HL-60 (cell line): Measurements from ENCODE around the gene MYBL2.

Experiments
- DNase-seq, 2 experiments: peaks; one replicate each; pipeline ENCODE4 v3.0.0-alpha.2; 2010 to 2020; ENCODE audit warnings: low read depth in 1 of 2, low spot score in 1 of 2
- H3K27ac ChIP-seq: fragments of 250-450 bp; sonication (Bioruptor Pico); replicated peaks from 2 replicates; pipeline ENCODE4 v1.5.1; 2020; ENCODE audit warnings: mild to moderate bottlenecking, moderate library complexity
- H3K27me3 ChIP-seq: fragments of 250-450 bp; sonication (Bioruptor Pico); 2 replicates; pipeline ENCODE4 v1.5.1; 2021; ENCODE audit warnings: mild to moderate bottlenecking, moderate library complexity; ENCODE audit not compliant: insufficient read depth, poor library complexity, severe bottlenecking
- H3K4me3 ChIP-seq: replicated peaks from 2 replicates; pipeline ENCODE4 v1.5.1; 2011; ENCODE audit warnings: mild to moderate bottlenecking, control low read depth, low read length; ENCODE audit not compliant: insufficient read depth
- GABPA ChIP-seq: IDR thresholded peaks from 2 replicates; pipeline ENCODE4 v1.6.1; 2012; ENCODE audit warnings: low read depth
- POLR2AphosphoS5 ChIP-seq: IDR thresholded peaks from 2 replicates; pipeline ENCODE4 v1.6.1; 2012; ENCODE audit warnings: low read depth
- SPI1 ChIP-seq: IDR thresholded peaks from 2 replicates; pipeline ENCODE4 v1.6.1; 2012; ENCODE audit warnings: low read depth, mild to moderate bottlenecking, borderline replicate concordance
- long read RNA-seq: library from polyadenylated mRNA; unstranded; transcript quantifications from one replicate; pipeline ENCODE4 v2.0.0, GENCODE V29; 2020
- TF ChIP-seq, protein P1 (sequence below): IDR thresholded peaks from 2 replicates; pipeline ENCODE4 v1.6.1; 2012; ENCODE audit warnings: low read depth; ENCODE audit not compliant: insufficient replicate concordance
- TF ChIP-seq, protein P2 (sequence below): IDR thresholded peaks from one replicate; pipeline ENCODE4 v1.5.1; 2011; ENCODE audit warnings: low read length, control low read depth, inconsistent platforms; ENCODE audit not compliant: insufficient read depth

MYBL2 gene
- long read RNA-seq, transcript MYBL2-201 (14 exons, 2,639 nt): major isoform, 5 of 31 reads
- long read RNA-seq, partial matches to known transcripts: 23 of 31 reads
- long read RNA-seq, other reads (novel, unspliced or antisense): 3 of 31 reads

DNA sequence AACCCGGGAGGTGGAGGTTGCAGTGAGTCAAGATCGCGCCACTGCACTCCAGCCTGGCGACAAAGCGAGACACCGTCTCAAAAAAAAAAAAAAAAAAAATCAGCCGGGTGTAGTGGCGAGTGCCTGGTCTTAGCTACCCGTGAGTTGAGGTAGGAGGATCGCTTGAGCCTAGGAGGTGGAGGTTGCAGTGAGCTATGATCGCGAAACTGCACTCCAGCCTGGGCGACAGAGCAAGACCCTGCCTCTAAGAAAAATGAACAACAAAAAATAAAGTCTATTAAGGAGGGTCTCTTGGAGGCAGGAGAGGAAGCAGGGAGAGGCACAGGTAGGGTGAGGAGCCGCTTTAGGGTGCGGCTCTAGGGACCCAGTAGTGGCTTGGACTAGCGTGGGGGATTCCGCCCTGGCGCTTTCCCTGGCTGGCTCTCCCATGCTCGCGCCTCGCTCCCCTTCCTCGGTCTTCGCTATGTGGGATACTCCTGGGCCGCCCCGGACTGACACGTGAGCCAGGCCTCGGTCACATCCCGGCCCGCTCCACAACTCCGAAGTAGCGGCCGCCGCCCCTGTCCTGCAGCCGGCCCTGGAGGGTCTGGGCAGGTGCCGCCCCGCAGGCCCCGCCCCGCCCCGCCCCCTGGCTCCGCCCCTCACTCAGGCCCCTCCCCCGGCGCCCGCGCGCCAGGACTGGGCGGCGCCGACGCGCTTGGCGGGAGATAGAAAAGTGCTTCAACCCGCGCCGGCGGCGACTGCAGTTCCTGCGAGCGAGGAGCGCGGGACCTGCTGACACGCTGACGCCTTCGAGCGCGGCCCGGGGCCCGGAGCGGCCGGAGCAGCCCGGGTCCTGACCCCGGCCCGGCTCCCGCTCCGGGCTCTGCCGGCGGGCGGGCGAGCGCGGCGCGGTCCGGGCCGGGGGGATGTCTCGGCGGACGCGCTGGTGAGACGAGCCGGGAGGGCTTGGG, at the start of gene MYBL2:
Gene MYBL2, plus strand, starts transcription at position 739 of the 953 bp plus-strand sequence. Its CDS starts 170 bp downstream, at position 909.
- H3K27me3 ChIP-seq: no peaks in the 10 kb centered on the region
- H3K4me3 ChIP-seq: peak within 1 kb of the TSS; percentile 79
- H3K27ac ChIP-seq: peak within 1 kb of the TSS; percentile 79
- peak; percentile 69 to 83 for DNase-seq
- TF ChIP-seq POLR2AphosphoS5 (peak; percentile 31; the same call in 1 of the 2 replicates), GABPA (no peak)

DNA sequence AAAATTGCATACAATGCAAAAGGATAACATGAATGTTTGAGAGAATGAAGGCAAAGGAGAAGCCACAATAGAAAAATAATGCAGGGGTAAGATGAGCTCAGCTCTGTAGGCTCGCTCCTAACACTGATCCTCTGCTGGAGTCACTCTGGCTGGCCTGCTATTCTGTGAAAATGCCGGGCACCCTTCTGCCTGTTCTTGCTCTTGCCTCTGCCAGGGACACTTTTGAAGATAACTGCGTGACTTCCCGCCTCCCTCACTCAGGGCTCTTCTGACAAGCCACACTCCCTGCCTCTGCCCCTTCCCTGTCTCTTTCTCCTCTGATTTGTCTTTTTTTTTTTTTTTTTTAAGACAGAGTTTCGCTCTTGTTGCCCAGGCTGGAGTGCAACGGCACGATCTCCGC, 35.3 kb upstream of the MYBL2 start:
- Histone ChIP-seq H3K4me3 (no peak overlapping the region), H3K27ac (no peak overlapping the region), H3K27me3 (no peaks in the 10 kb centered on the region)
- no peak for DNase-seq
- TF ChIP-seq POLR2AphosphoS5 (no peak), GABPA (no peak), SPI1 (no peak)
- TF ChIP-seq, protein P1, sequence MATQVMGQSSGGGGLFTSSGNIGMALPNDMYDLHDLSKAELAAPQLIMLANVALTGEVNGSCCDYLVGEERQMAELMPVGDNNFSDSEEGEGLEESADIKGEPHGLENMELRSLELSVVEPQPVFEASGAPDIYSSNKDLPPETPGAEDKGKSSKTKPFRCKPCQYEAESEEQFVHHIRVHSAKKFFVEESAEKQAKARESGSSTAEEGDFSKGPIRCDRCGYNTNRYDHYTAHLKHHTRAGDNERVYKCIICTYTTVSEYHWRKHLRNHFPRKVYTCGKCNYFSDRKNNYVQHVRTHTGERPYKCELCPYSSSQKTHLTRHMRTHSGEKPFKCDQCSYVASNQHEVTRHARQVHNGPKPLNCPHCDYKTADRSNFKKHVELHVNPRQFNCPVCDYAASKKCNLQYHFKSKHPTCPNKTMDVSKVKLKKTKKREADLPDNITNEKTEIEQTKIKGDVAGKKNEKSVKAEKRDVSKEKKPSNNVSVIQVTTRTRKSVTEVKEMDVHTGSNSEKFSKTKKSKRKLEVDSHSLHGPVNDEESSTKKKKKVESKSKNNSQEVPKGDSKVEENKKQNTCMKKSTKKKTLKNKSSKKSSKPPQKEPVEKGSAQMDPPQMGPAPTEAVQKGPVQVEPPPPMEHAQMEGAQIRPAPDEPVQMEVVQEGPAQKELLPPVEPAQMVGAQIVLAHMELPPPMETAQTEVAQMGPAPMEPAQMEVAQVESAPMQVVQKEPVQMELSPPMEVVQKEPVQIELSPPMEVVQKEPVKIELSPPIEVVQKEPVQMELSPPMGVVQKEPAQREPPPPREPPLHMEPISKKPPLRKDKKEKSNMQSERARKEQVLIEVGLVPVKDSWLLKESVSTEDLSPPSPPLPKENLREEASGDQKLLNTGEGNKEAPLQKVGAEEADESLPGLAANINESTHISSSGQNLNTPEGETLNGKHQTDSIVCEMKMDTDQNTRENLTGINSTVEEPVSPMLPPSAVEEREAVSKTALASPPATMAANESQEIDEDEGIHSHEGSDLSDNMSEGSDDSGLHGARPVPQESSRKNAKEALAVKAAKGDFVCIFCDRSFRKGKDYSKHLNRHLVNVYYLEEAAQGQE: no peak
- TF ChIP-seq, protein P2, sequence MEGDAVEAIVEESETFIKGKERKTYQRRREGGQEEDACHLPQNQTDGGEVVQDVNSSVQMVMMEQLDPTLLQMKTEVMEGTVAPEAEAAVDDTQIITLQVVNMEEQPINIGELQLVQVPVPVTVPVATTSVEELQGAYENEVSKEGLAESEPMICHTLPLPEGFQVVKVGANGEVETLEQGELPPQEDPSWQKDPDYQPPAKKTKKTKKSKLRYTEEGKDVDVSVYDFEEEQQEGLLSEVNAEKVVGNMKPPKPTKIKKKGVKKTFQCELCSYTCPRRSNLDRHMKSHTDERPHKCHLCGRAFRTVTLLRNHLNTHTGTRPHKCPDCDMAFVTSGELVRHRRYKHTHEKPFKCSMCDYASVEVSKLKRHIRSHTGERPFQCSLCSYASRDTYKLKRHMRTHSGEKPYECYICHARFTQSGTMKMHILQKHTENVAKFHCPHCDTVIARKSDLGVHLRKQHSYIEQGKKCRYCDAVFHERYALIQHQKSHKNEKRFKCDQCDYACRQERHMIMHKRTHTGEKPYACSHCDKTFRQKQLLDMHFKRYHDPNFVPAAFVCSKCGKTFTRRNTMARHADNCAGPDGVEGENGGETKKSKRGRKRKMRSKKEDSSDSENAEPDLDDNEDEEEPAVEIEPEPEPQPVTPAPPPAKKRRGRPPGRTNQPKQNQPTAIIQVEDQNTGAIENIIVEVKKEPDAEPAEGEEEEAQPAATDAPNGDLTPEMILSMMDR: no peak

DNA sequence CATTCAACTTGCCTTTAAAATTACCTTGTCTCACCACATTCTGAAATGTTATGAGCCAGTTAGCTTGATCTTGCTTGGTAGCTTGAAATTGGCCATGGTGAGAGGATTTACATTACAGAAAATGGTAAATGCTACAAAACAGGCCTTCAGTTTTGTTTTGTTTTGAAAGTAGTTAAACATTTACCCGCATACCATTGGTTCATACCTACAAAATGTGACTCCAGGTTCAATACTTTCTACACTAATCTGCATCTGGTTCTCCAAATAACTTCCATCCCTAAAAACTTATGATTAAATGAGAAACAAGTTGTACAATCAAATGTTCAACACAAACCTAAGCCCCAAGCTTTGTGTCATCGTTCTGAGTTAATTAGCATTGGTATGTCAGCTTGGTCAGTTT, 30.5 kb upstream of the MYBL2 start:
- DNase-seq: no peak
- no peaks in the 10 kb centered on the region for H3K27me3 ChIP-seq
- H3K4me3 ChIP-seq: no peak overlapping the region
- TF ChIP-seq POLR2AphosphoS5: no peak
- TF ChIP-seq SPI1: no peak
- TF ChIP-seq, protein P1: no peak
- TF ChIP-seq GABPA: no peak
- TF ChIP-seq, protein P2: no peak
- no peak overlapping the region for H3K27ac ChIP-seq

DNA sequence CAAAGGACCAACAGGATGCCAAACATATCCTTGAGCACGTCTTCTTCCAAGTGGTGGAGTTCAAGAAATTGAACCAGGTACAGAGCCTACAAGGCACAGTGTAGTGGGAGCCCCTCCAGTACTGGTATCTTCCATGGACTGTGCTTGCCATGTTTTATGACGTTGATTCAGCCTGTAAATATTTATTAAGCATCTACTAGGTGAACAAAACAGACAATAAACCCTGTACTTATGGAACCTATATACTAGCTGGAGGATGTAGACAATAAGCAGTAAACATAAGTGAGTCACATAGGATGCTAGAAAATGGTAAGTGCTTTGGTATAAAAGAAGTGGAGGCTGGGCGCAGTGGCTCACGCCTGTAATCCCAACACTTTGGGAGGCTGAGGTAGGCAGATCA, 24.4 kb upstream of the MYBL2 start:
- TF ChIP-seq SPI1 (no peak), GABPA (no peak), POLR2AphosphoS5 (no peak)
- TF ChIP-seq, protein P2: no peak
- TF ChIP-seq, protein P1: no peak
- no peak overlapping the region for H3K27ac ChIP-seq
- H3K27me3 ChIP-seq: no peaks in the 10 kb centered on the region
- H3K4me3 ChIP-seq: no peak overlapping the region
- no peak for DNase-seq
